Measurements from ENCODE around the gene GRK3.

DNA sequence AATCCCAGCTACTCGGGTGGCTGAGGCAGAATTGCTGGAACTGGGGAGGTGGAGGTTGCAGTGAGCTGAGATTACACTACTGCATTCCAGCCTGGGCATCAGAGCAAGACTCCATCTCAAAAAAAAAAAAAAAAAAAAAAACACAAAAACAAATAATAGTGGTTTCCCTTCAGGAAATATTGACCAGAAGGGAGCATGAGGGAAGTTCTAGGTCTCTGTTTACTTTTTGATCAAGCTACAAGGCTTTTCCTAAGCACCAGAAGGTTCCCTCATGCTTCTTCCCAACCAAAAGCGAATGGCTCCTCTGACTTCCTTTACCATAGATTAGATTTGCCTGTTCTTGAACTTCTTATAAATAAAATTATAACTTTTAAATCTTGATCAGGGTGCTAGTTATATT is 195.8 kb downstream of the GRK3 start:
- TF ChIP-seq CTCF (IDR thresholded peaks at IDR 0.05) (no peak), POLR2A (IDR thresholded peaks at IDR 0.05) (no peak)
